NCI-H1048 (cell line): ENCODE results near the gene ELK4.
A peak's percentile ranks its signal among the peaks of the same experiment; 100 is the strongest.
"Not testable (repeated sequence)": the region's sequence is repeated elsewhere in the genome, so short reads cannot be mapped to it uniquely, and the experiment has no call there.

ENCODE experiments used
- DNase-seq: peaks from one replicate; lab custom pipeline; 2025; lab: John Stamatoyannopoulos, UW

The ELK4 gene

GRCh38 chr1:205664399-205665017 is 32.7 kb upstream of the ELK4 start:
- DNase-seq = no peak

- DNase-seq = no peak
Measured at GRCh38 chr1:205663286-205663936, 31.6 kb upstream of the ELK4 start.

GRCh38 chr1:205662791-205663190 is 31.0 kb upstream of the ELK4 start:
- no peak for DNase-seq

- DNase-seq = no peak
Measured at GRCh38 chr1:205662135-205662738, 30.4 kb upstream of the ELK4 start.

GRCh38 chr1:205661429-205662134 is 29.8 kb upstream of the ELK4 start:
- no peak for DNase-seq

GRCh38 chr1:205660361-205660760 is 28.6 kb upstream of the ELK4 start:
- DNase-seq = no peak

GRCh38 chr1:205658943-205659581 is 27.3 kb upstream of the ELK4 start:
- peak; percentile 57 for DNase-seq

GRCh38 chr1:205656236-205656635 is 24.4 kb upstream of the ELK4 start:
- no peak for DNase-seq

GRCh38 chr1:205652984-205653383 is 21.2 kb upstream of the ELK4 start:
- DNase-seq = no peak

GRCh38 chr1:205650241-205650640 is 18.4 kb upstream of the ELK4 start:
- DNase-seq = no peak

GRCh38 chr1:205645519-205645918 is 13.7 kb upstream of the ELK4 start:
- no peak for DNase-seq

GRCh38 chr1:205642679-205643307 is 11.0 kb upstream of the ELK4 start:
- no peak for DNase-seq

GRCh38 chr1:205639567-205639966 is 7.8 kb upstream of the ELK4 start:
- no peak for DNase-seq

- no peak for DNase-seq
Measured at GRCh38 chr1:205637854-205638468, 6.2 kb upstream of the ELK4 start.

- no peak for DNase-seq
Measured at GRCh38 chr1:205636732-205637131, 4.9 kb upstream of the ELK4 start.

- not testable (repeated sequence) for DNase-seq
Measured at GRCh38 chr1:205636138-205636530, 4.3 kb upstream of the ELK4 start.

- DNase-seq = no peak
Measured at GRCh38 chr1:205633421-205633976, 1.7 kb upstream of the ELK4 start.

- no peak for DNase-seq
Measured at GRCh38 chr1:205632669-205633169, 908 bp upstream of the ELK4 start.

GRCh38 chr1:205631010-205631767 is 622 bp downstream of the ELK4 start:
- peak; percentile 97 for DNase-seq

GRCh38 chr1:205630651-205631009 is 1.2 kb downstream of the ELK4 start:
- no peak for DNase-seq
